ENCODE measurements around the gene CRADD.

DNA sequence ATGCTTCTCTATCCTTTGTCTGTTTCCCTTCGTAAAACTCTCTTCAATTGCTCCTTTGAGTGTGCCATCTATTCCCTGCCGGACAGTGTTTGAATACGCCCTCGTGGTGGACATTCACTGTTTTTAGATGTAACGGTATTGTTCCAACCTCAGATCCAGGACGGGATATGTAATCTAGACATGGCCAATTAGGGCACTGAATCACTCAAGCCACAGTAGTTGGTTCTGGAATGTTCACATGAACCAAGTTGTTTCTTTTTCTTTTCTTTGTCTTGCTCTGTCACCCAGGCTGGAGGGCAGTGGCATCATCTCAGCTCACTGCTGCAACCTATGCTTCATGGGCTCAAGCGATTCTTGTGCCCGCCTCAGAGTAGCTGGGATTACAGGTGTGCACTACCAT, 267.0 kb downstream of the CRADD start:
- TF ChIP-seq MXI1 (IDR thresholded peaks at IDR 0.05; ENCODE audit: borderline replicate concordance, low read depth, low read length) (no peak), POLR2A (IDR thresholded peaks at IDR 0.05; ENCODE audit: low read depth, low read length) (no peak), CEBPB (IDR thresholded peaks at IDR 0.05; ENCODE audit: low read depth, low read length) (no peak), RCOR1 (IDR thresholded peaks at IDR 0.05; ENCODE audit: insufficient replicate concordance, low read length) (no peak), SMC3 (IDR thresholded peaks at IDR 0.05; ENCODE audit: low read depth, low read length) (no peak), MAFK (IDR thresholded peaks at IDR 0.05; ENCODE audit: low read depth, low read length) (no peak), CHD1 (IDR thresholded peaks at IDR 0.05; ENCODE audit: low read depth, low read length) (no peak)
- TF ChIP-seq, protein P1, sequence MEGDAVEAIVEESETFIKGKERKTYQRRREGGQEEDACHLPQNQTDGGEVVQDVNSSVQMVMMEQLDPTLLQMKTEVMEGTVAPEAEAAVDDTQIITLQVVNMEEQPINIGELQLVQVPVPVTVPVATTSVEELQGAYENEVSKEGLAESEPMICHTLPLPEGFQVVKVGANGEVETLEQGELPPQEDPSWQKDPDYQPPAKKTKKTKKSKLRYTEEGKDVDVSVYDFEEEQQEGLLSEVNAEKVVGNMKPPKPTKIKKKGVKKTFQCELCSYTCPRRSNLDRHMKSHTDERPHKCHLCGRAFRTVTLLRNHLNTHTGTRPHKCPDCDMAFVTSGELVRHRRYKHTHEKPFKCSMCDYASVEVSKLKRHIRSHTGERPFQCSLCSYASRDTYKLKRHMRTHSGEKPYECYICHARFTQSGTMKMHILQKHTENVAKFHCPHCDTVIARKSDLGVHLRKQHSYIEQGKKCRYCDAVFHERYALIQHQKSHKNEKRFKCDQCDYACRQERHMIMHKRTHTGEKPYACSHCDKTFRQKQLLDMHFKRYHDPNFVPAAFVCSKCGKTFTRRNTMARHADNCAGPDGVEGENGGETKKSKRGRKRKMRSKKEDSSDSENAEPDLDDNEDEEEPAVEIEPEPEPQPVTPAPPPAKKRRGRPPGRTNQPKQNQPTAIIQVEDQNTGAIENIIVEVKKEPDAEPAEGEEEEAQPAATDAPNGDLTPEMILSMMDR (conservative IDR thresholded peaks at IDR 0.05; ENCODE audit: low read depth, low read length): no peak

Measured in IMR-90 (cell line).